Endothelial cell of umbilical vein (primary cell): ENCODE data around the gene SSBP3. TPM values are rescaled to one million over a fixed set of nuclear protein-coding genes. Genes with fewer than 3 reads are reported as not detected.

ENCODE experiments used
- BruUV-seq: library from RNA; stranded (reverse); fragments of 400-500 nt; replicated peaks from 2 replicates; lab custom pipeline; 2021; lab: Mats Ljungman, UMichigan
- CTCF ChIA-PET: fragments of 300-600, 350-600 bp; sonication (Branson Sonifier 250); formaldehyde crosslinking; loops from one replicate; lab custom pipeline; 2021; ENCODE audit warnings: antibody characterized with exemption, inconsistent platforms; lab: Charles Lee
- POLR2A ChIA-PET: fragments of 300-600, 350-600 bp; sonication (Branson Sonifier 250); formaldehyde crosslinking; loops from one replicate; lab custom pipeline; 2021; ENCODE audit warnings: antibody characterized with exemption, inconsistent platforms; lab: Charles Lee
- DNase-seq: peaks from one replicate; pipeline ENCODE4 v3.0.0-alpha.2; 2011; ENCODE audit warnings: low read depth, low spot score
- FAIRE-seq: peaks from 2 replicates; lab custom pipeline; 2011; peaks lifted over from hg19 to GRCh38; lab: Jason Lieb, UNC
- H2AFZ ChIP-seq: 2 replicates; pipeline ENCODE4 v1.6.0; 2012; ENCODE audit warnings: low read depth, low read length, control low read depth, inconsistent platforms
- H3K27ac ChIP-seq: 2 replicates; pipeline ENCODE4 v1.5.1; 2011; ENCODE audit warnings: low read depth, mild to moderate bottlenecking, control low read depth, low read length, moderate library complexity; ENCODE audit not compliant: insufficient read depth
- H3K27me3 ChIP-seq, 2 experiments: 2 replicates each; pipeline versions ENCODE4 v1.6.0 to v1.6.1; 2011; ENCODE audit warnings: low read length in 2 of 2, mixed read lengths in 1 of 2; ENCODE audit not compliant: control insufficient read depth in 2 of 2, insufficient read depth in 2 of 2
- H3K36me3 ChIP-seq, 2 experiments: 2 replicates in 1 of 2; 3 replicates in 1 of 2; pipeline ENCODE4 v1.5.1; 2011; ENCODE audit warnings: low read length in 2 of 2, mild to moderate bottlenecking in 1 of 2, moderate library complexity in 1 of 2; ENCODE audit not compliant: control insufficient read depth in 2 of 2, insufficient read depth in 2 of 2; ENCODE audit errors: extremely low read depth in 1 of 2
- H3K4me1 ChIP-seq: 3 replicates; pipeline ENCODE4 v1.5.1; 2011; ENCODE audit warnings: mild to moderate bottlenecking, low read length; ENCODE audit not compliant: control insufficient read depth, insufficient read depth; ENCODE audit errors: extremely low read depth
- H3K4me2 ChIP-seq: 2 replicates; pipeline ENCODE4 v1.6.1; 2011; ENCODE audit warnings: low read length, control low read depth, mixed read lengths; ENCODE audit not compliant: insufficient read depth
- H3K4me3 ChIP-seq, 3 experiments: fragments of 200-600 bp in 1 of 3; sonication (generic), shearing (Covaris generic) in 1 of 3; replicated peaks in 1 of 3; 2 replicates each; pipeline ENCODE4 v1.5.1; 2011 to 2016; ENCODE audit warnings: control low read depth in 3 of 3, low read length in 3 of 3, mild to moderate bottlenecking in 2 of 3, inconsistent platforms in 1 of 3, low read depth in 1 of 3, moderate library complexity in 1 of 3; ENCODE audit not compliant: insufficient read depth in 1 of 3
- H3K79me2 ChIP-seq: 2 replicates; pipeline ENCODE4 v1.6.0; 2012; ENCODE audit warnings: low read length, inconsistent platforms; ENCODE audit not compliant: control insufficient read depth, insufficient read depth
- H3K9ac ChIP-seq: replicated peaks from 2 replicates; pipeline ENCODE3; 2011; ENCODE audit warnings: low read length, control low read depth; ENCODE audit not compliant: insufficient read depth; ENCODE audit errors: extremely low read depth
- H3K9me1 ChIP-seq: replicated peaks from 3 replicates; pipeline ENCODE4 v1.6.0; 2011; ENCODE audit warnings: mild to moderate bottlenecking, low read length; ENCODE audit not compliant: control insufficient read depth, insufficient read depth; ENCODE audit errors: extremely low read depth
- H3K9me3 ChIP-seq: replicated peaks from 2 replicates; pipeline ENCODE4 v1.5.1; 2012; ENCODE audit warnings: low read length, inconsistent platforms; ENCODE audit not compliant: control insufficient read depth, insufficient read depth
- H4K20me1 ChIP-seq: replicated peaks from 2 replicates; pipeline ENCODE3; 2011; ENCODE audit warnings: mild to moderate bottlenecking, low read length; ENCODE audit not compliant: control insufficient read depth, insufficient read depth; ENCODE audit errors: extremely low read depth
- CTCF ChIP-seq, 2 donors: IDR thresholded peaks; 1 replicate in 1 of 2; 2 replicates in 1 of 2; pipeline ENCODE4 v1.5.1; 2011; ENCODE audit warnings: low read length in 2 of 2, mild to moderate bottlenecking in 2 of 2, moderate library complexity in 2 of 2, control low read depth in 1 of 2, inconsistent platforms in 1 of 2, low read depth in 1 of 2; ENCODE audit not compliant: insufficient read depth in 1 of 2; ENCODE audit errors: extremely low read depth in 1 of 2
- MYC ChIP-seq: IDR thresholded peaks from one replicate; pipeline ENCODE4 v1.6.1; 2011; ENCODE audit warnings: mild to moderate bottlenecking, low read depth, low read length
- dilution Hi-C: fragments of 300-500 bp; cut with MboI; formaldehyde crosslinking; loops from one replicate; pipeline ENCODE4 v1.15.0; 2019; ENCODE audit warnings: low sequenced_read_pairs; ENCODE audit not compliant: extremely low pct_ligation_motif_present
- intact Hi-C: fragments of 100-400 bp; cut with micrococcal nuclease; formaldehyde crosslinking; loops from one replicate; pipeline ENCODE4 v1.10.0; 2022
- polyA plus RNA-seq, 4 experiments: library from polyadenylated mRNA; depleted of rRNA in 3 of 4; stranded (reverse) in 3 of 4; unstranded in 1 of 4; fragments of >200 nt; gene quantifications; 2 replicates each; pipeline versions ENCODE4 v1.2.1 to v1.2.3, GENCODE V29; 2011 to 2012; ENCODE audit warnings: missing spikeins in 1 of 4
- total RNA-seq: library from RNA; stranded (reverse); gene quantifications from 2 replicates; pipeline ENCODE4 v1.2.3, GENCODE V29; 2021
- TF ChIP-seq, protein P1 (sequence below): IDR thresholded peaks from 2 replicates; pipeline ENCODE4 v1.6.1; 2011; ENCODE audit not compliant: insufficient read depth, insufficient read length

Gene SSBP3
- total and polyA plus RNA-seq, 2 donors (not counting 3 experiments of a cell fraction or from before 2014, with no cell fraction given) = 44.9 to 59.4 TPM

- dilution Hi-C loops = no loop called here
- Histone ChIP-seq H3K9ac (no peak overlapping the region), H3K36me3 (no peaks in the 10 kb centered on the region), H3K27me3 (no peaks in the 10 kb centered on the region), H3K9me1 (no peaks in the 10 kb centered on the region), H3K4me2 (no peak overlapping the region), H3K9me3 (no peaks in the 10 kb centered on the region), H3K4me3 (no peak overlapping the region), H2AFZ (no peak overlapping the region), H3K79me2 (peaks cover 27% of the 10 kb centered on the region), H3K27ac (no peak overlapping the region), H3K4me1 (peaks cover 11% of the 10 kb centered on the region), H4K20me1 (peaks cover 2% of the 10 kb centered on the region)
- ChIA-PET CTCF (interaction anchor here (0.6 to 0.8 kb wide), 2 partner anchors 18 to 170 kb away, joined by 3 read pairs; no protein-coding TSS in a partner anchor), POLR2A (no interaction called here)
- no TSS peak for BruUV-seq
- intact Hi-C loops = no loop called here
- DNase-seq = no peak
- no peak for FAIRE-seq
- TF ChIP-seq, protein P1, sequence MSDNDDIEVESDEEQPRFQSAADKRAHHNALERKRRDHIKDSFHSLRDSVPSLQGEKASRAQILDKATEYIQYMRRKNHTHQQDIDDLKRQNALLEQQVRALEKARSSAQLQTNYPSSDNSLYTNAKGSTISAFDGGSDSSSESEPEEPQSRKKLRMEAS = no peak
- no peak for TF ChIP-seq MYC
- no peak for TF ChIP-seq CTCF (IDR thresholded peaks at IDR 0.05; ENCODE audit: extremely low read depth in 1 of 2, insufficient read depth in 1 of 2, low read depth in 1 of 2, low read length in 2 of 2)
Measured at GRCh38 chr1:54291276-54292001, 114.8 kb downstream of the SSBP3 start.
